ENCODE results near the gene PRKAR1B. TPM values are rescaled to one million over a fixed set of nuclear protein-coding genes. Genes with fewer than 3 reads are reported as not detected.

The PRKAR1B gene
- total RNA-seq, 1 donor from 2014 or later, result 17.0 TPM

GRCh38 chr7:506391-506831 is 220.7 kb downstream of the PRKAR1B start:
- ATAC-seq, result no peak

- ATAC-seq, result no peak
Measured at GRCh38 chr7:505171-505570, 221.9 kb downstream of the PRKAR1B start.

- no peak for ATAC-seq
Measured at GRCh38 chr7:504221-505111, 222.6 kb downstream of the PRKAR1B start.

GRCh38 chr7:503575-504111 is 223.4 kb downstream of the PRKAR1B start:
- no peak for ATAC-seq

- no peak for ATAC-seq
Measured at GRCh38 chr7:502296-502695, 224.8 kb downstream of the PRKAR1B start.

- ATAC-seq, result no peak
Measured at GRCh38 chr7:501526-501925, 225.6 kb downstream of the PRKAR1B start.

- no peak for ATAC-seq
Measured at GRCh38 chr7:500521-501420, 226.3 kb downstream of the PRKAR1B start.

- no peak for ATAC-seq
Measured at GRCh38 chr7:499853-500485, 227.1 kb downstream of the PRKAR1B start.

Other genes with a start within 250 kb of the PRKAR1B start
- 4.1 TPM for gene PDGFA, start 207.4 kb downstream of the PRKAR1B start, total RNA-seq
- gene DNAAF5, start 582 bp downstream of the PRKAR1B start, total RNA-seq, result 21.8 TPM
- 63.0 TPM for gene SUN1, start 105.2 kb upstream of the PRKAR1B start, total RNA-seq
- gene GET4, start 149.3 kb upstream of the PRKAR1B start, total RNA-seq, result 21.6 TPM
- 5.7 TPM for gene ADAP1, start 227.4 kb upstream of the PRKAR1B start, total RNA-seq
- 5.5 TPM for gene COX19, start 248.3 kb upstream of the PRKAR1B start, total RNA-seq

Measured in esophagus mucosa (tissue), 1 donor.